Amniotic epithelial cell (primary cell): Measurements from ENCODE around the gene NEAT1.

Experiments
- DNase-seq: peaks from one replicate; pipeline ENCODE4 v3.0.0-alpha.2; 2010; ENCODE audit warnings: low read depth

NEAT1 gene

DNA sequence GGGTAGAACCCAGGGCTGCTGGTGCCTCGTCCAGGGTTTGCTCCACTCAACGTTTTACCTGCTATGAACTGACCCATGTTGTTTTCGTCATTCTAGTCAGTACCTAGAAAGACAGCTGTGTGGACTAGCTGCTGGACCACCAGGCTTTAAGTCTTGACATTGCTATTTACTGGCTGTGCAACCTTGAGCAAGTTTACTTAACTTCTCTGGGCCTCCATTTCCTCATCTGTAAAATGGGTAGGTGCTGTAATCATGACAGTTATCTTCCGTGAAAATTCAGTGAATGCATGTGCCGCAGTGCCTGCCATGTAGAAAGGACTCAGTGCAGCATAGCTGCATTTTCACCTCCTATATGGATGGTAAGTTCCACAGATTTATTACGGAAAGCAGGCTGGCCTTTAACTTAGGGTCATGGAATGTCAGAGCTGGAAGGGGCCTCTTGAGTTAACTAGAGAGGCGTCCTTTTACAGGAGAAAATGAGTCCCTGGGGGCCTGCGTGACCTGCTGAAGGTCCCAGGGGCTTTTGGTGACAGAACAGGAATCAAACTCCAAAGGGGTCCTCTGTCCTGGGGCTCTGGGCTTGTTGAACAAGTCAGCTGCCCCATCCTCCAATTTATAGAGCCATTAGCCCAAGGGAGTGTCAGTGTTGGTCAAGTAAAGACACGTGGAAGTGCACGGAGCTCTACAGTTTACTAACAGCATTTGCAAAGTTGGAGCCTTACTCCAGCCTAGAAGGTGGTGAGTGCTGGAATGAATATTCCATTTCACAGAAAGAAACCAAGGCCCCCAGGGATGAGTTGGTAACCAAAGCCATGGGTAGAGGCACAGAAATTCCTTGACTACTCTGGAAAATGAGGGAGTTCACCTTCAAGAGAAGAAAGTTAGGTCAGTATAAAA, 64.2 kb downstream of the NEAT1 start:
- no peak for DNase-seq

GRCh38 chr11:65487467-65488272, 65.1 kb downstream of the NEAT1 start:
- peak; percentile 100 for DNase-seq

- peak; percentile 69 for DNase-seq
These were observed 65.9 kb downstream of the NEAT1 start for GRCh38 chr11:65488273-65489034.

DNA sequence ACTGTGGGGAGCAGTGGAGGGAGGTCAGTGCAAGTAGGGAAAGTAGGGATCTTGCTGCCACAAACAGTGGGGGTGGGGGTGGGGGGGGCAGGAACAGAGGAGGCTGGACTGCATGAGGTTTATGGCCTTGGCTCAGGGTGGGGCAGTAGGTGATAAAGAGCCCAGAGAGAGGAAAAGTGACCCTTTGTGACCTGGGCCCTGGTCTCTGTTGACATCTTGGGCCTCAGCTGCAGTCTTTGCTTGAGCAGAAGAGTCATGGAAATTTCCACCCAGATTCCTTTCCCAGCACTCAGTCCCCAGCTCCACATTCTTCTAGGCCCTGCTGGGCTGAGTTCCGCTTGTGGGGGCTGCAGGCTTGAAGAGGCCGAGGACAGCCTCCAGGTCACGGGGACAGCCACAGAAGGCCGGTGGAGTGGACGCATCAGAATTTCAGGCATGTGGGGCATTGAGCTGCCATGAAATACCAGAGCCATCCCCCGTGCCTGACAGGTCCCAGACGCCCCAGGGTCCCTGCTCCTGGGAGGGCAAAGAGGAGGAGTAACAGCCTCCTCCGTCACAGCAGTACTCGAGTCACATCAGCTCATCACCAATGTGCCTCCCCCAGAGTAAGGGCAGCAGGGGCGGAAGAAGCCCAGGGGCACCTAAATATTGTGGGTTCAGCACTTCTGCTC, 66.6 kb downstream of the NEAT1 start:
- peak; percentile 91 for DNase-seq

DNA sequence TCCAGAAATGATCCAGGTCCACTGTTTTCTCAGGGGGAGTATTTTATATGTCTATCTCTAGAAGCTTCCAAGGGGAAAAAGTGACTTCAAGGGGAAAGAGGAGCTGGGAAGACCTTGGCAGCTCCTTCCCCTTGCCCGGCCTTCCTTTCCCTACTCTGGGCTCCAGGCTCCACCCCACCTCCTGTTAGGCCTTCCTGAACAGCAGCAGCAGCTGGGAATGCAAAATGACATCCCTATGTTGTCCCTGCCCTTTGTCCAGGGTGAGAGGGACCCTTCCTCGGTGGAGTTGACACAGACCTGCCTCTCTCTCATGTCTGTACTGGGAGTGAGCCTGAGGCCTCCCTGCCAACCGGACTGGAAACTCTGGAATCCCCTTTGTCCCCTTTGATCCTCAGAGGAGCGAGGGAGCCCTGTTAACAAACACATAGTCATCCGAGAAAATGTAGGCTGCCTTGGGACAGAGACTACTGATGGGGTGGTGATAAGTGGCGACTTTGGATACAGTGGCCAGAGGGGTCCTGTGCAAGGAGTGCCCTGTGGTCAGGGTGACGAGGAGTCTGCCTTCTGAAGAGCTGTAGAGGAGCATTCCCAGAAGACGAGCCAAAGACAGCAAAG, 67.2 kb downstream of the NEAT1 start:
- DNase-seq: peak; percentile 54

DNA sequence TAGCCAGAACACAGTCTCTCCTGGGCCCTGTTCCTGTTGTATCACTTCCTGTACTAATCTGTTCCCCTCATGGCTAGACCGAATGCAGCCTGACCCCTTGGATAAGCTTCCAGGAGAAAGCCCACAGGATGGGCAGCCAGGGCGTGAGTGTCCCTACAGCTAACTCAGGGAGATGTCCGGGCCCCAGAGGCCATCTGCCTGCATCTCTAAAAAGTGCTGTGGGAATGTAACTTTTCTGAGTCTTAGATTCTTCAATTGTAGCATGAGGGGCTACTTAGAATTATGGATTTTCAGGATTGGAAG, 68.5 kb downstream of the NEAT1 start:
- no peak for DNase-seq

DNA sequence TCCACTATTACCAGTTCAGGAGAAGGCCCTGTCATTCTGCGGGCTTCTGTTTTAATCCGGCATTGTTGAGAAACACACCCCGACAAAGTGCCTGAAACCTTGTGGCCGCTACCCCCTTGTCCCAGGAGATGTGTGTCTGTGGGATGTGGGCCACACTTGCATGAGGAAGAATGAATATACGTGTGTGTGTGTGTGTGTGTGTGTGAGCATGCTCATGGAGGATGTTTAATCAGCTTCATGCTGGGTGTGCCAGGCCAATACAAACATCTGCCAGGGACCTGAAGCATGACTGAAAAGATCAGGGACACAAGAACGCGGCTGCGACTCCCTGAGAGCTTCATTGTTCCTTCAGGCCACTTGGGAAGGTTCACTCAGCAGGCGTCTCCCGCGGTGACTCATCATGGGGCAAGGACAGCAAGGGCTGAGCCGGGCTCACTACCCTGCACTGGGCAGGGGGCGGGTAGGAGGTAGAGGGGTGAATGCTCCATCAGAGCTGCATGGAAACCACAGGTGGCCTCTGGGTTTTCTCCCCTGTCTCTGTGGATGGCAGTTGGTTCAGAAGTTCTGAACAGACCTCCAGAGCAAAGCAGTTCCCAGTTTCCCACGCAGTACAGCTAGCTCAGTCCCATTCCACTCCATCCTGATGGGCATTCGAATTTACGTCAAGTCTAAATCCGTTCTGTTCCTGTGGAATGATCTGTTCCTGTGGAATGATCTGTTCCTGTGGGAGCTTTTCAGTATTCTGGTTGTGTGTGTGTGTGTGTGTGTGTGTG, 69.2 kb downstream of the NEAT1 start:
- peak; percentile 99 for DNase-seq

DNA sequence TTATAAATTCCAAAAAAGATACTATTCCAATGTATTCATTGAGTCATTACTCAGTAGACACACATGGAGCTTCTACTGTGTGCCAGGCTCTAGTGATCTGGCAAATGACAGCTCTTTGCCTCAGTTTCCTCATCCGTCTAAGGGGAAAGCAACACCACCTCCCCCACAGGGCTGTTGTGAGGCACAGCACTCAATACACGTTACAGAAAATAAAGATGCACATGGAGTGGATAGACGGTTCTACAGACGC, 69.7 kb downstream of the NEAT1 start:
- DNase-seq: no peak

- DNase-seq: peak; percentile 91
These were observed 70.2 kb downstream of the NEAT1 start for GRCh38 chr11:65492637-65493366.

GRCh38 chr11:65493367-65494176, 71.0 kb downstream of the NEAT1 start:
- peak; percentile 99 for DNase-seq
